ENCODE measurements around the gene TMEM121B. TPM values are rescaled to one million over a fixed set of nuclear protein-coding genes. Genes with fewer than 3 reads are reported as not detected.

TMEM121B gene
- total and polyA plus RNA-seq, 2 experiments from 2014 or later = 2.0 to 7.2 TPM

- no peak for TF ChIP-seq ZNF462 (CRISPR knock-in tag; IDR thresholded peaks at IDR 0.05)
These were observed 23.5 kb downstream of the TMEM121B start (continued) for GRCh38 chr22:17097701-17098100.

DNA sequence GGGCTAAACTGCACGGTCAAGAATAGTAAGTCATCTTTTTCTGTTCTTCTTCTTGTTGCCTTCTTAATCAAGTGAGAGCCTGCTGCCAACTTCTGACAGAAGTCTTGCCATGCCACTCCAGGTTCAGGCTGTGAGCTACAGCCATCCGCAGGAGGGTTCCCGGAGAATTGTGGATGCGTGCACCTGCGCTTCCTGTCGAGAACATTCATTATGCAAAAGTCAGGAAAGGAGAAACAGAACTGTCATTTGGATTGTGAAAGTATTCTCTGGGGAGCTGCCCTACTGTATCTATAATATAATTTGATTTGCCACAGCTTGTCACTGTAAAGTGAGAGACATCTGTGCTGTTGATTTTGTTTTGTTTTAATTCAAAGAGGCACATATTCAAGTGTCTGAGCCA, 24.1 kb downstream of the TMEM121B start:
- Mint-ChIP-seq H3K4me1 (no peaks in the 10 kb centered on the region; the same call in 2 of the 3 replicates), H3K36me3 (ENCODE audit: low read depth) (peaks cover 10% of the 10 kb centered on the region; the same call in 2 of the 3 replicates), H3K27me3 (ENCODE audit: insufficient read depth, low read depth, poor library complexity) (peaks cover 1% of the 10 kb centered on the region), H3K27ac (no peak overlapping the region), H3K9me3 (no peaks in the 10 kb centered on the region), H3K4me3 (no peak overlapping the region)
- no peak overlapping the region for H3K4me3 ChIP-seq
- no peaks in the 10 kb centered on the region for H3K27me3 ChIP-seq (ENCODE audit: insufficient read depth)
- no peak overlapping the region for H3K4me2 ChIP-seq
- H4K20me1 ChIP-seq (replicated peaks; ENCODE audit: insufficient read depth) = 0 out of 2 replicates have a peak, but pooled peaks cover 5% of the 10 kb centered on the region
- H2AFZ ChIP-seq = no peak overlapping the region
- ATAC-seq (no peak), DNase-seq (ENCODE audit: low spot score) (no peak)
- H3K36me3 ChIP-seq (ENCODE audit: insufficient read depth) = no peaks in the 10 kb centered on the region
- no peak overlapping the region for H3K27ac ChIP-seq (ENCODE audit: low read depth)
- H3K4me1 ChIP-seq (ENCODE audit: insufficient read depth) = 0 out of 2 replicates have a peak, but pooled peaks cover 2% of the 10 kb centered on the region
- H3K79me2 ChIP-seq (replicated peaks; ENCODE audit: insufficient read depth) = peaks cover 5% of the 10 kb centered on the region; the same call in 1 of the 2 replicates
- peaks cover 6% of the 10 kb centered on the region; the same call in 1 of the 2 replicates for H3F3A ChIP-seq (replicated peaks; ENCODE audit: low read depth)
- no peaks in the 10 kb centered on the region for H3K9me2 ChIP-seq (ENCODE audit: insufficient read depth)
- no peak for TF ChIP-seq EZH2phosphoT487 (IDR thresholded peaks at IDR 0.05; ENCODE audit: unreplicated experiment)
- no peak for TF ChIP-seq EZH2 (IDR thresholded peaks at IDR 0.05; ENCODE audit: low read depth, unreplicated experiment)
- no peak for TF ChIP-seq STAT1 (IDR thresholded peaks at IDR 0.05; ENCODE audit: unreplicated experiment)
- TF ChIP-seq, protein P1, sequence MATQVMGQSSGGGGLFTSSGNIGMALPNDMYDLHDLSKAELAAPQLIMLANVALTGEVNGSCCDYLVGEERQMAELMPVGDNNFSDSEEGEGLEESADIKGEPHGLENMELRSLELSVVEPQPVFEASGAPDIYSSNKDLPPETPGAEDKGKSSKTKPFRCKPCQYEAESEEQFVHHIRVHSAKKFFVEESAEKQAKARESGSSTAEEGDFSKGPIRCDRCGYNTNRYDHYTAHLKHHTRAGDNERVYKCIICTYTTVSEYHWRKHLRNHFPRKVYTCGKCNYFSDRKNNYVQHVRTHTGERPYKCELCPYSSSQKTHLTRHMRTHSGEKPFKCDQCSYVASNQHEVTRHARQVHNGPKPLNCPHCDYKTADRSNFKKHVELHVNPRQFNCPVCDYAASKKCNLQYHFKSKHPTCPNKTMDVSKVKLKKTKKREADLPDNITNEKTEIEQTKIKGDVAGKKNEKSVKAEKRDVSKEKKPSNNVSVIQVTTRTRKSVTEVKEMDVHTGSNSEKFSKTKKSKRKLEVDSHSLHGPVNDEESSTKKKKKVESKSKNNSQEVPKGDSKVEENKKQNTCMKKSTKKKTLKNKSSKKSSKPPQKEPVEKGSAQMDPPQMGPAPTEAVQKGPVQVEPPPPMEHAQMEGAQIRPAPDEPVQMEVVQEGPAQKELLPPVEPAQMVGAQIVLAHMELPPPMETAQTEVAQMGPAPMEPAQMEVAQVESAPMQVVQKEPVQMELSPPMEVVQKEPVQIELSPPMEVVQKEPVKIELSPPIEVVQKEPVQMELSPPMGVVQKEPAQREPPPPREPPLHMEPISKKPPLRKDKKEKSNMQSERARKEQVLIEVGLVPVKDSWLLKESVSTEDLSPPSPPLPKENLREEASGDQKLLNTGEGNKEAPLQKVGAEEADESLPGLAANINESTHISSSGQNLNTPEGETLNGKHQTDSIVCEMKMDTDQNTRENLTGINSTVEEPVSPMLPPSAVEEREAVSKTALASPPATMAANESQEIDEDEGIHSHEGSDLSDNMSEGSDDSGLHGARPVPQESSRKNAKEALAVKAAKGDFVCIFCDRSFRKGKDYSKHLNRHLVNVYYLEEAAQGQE (IDR thresholded peaks at IDR 0.05; ENCODE audit: unreplicated experiment) = no peak
- TF ChIP-seq, protein P2, sequence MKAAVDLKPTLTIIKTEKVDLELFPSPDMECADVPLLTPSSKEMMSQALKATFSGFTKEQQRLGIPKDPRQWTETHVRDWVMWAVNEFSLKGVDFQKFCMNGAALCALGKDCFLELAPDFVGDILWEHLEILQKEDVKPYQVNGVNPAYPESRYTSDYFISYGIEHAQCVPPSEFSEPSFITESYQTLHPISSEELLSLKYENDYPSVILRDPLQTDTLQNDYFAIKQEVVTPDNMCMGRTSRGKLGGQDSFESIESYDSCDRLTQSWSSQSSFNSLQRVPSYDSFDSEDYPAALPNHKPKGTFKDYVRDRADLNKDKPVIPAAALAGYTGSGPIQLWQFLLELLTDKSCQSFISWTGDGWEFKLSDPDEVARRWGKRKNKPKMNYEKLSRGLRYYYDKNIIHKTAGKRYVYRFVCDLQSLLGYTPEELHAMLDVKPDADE (IDR thresholded peaks at IDR 0.05) = no peak
- no peak for TF ChIP-seq CREB1 (CRISPR knock-in tag; IDR thresholded peaks at IDR 0.05; ENCODE audit: low read depth)
- TF ChIP-seq JUNB (IDR thresholded peaks at IDR 0.05; ENCODE audit: unreplicated experiment) = no peak
- TF ChIP-seq ZNF114 (CRISPR knock-in tag; IDR thresholded peaks at IDR 0.05) = no peak
- no peak for TF ChIP-seq ZNF331 (CRISPR knock-in tag; IDR thresholded peaks at IDR 0.05; ENCODE audit: low read depth)

Data from GM23338 (cell line).